ENCODE results near the gene UBN2. TPM values are rescaled to one million over a fixed set of nuclear protein-coding genes. Genes with fewer than 3 reads are reported as not detected.

UBN2 gene
- total and polyA plus RNA-seq, 2 of the 13 experiments (the other 11 are each of a cell fraction or from before 2014, with no cell fraction given), result 5.6 to 5.7 TPM

DNA sequence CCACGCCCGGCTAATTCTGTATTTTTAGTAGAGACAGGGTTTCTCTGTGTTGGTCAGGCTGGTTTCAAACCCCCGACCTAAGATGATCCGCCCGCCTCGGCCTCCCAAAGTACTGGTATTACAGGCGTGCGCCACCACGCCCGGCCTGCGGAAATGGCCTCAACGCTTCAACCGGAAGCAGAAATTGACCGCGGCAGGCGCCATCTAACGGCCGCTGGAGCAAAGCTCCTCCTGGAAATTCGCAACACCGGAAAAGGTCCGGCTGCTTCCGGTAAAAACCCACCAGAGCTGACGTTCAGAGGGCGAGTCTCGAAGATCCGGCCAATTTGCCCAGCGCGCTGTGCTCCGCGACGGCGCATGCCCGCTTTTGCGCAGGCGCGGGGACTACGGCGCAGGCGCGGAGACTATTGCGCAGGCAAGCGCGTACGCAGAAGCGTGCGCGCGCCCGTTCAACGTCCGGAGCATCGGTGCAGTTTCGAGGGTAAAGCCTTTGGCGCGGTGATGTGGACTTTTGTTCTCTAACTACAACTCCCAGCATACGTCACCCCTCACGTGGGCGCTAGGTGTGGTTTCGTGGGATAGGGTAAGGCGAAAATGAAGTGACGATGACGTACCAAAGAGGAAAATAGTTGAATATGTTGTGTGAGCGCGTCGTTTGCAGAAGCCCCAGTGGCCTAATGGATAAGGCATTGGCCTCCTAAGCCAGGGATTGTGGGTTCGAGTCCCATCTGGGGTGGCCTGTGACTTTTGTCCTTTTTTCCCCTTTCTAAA lies 109.2 kb downstream of the UBN2 start (continued):
- TF ChIP-seq ZNF619 (CRISPR knock-in tag; IDR thresholded peaks at IDR 0.05) (no peak), ZBTB21 (CRISPR knock-in tag; IDR thresholded peaks at IDR 0.05) (peak; percentile 96), RFX5 (IDR thresholded peaks at IDR 0.05; ENCODE audit: low read depth, low read length) (0 out of 2 replicates have a peak, but pooled peaks have one; percentile 25), REL (CRISPR knock-in tag; conservative IDR thresholded peaks at IDR 0.05) (0 out of 2 replicates have a peak, but pooled peaks have one; percentile 54), ATF5 (CRISPR knock-in tag; IDR thresholded peaks at IDR 0.05; ENCODE audit: low read depth) (peak; percentile 93), TAF1 (CRISPR knock-in tag; IDR thresholded peaks at IDR 0.05) (peak; percentile 40; the same call in 1 of the 2 replicates), GLI4 (CRISPR knock-in tag; IDR thresholded peaks at IDR 0.05; ENCODE audit: borderline replicate concordance) (0 out of 2 replicates have a peak, but pooled peaks have one; percentile 32), ZNF326 (CRISPR knock-in tag; IDR thresholded peaks at IDR 0.05; ENCODE audit: borderline replicate concordance) (no peak), ZNF124 (CRISPR knock-in tag; IDR thresholded peaks at IDR 0.05) (no peak), NFE2 (CRISPR knock-in tag; IDR thresholded peaks at IDR 0.05) (no peak), SMAD9 (CRISPR knock-in tag; IDR thresholded peaks at IDR 0.05) (no peak), ZNF225 (CRISPR knock-in tag; IDR thresholded peaks at IDR 0.05) (peak; percentile 79), ZNF441 (CRISPR knock-in tag; IDR thresholded peaks at IDR 0.05; ENCODE audit: borderline replicate concordance) (no peak), ZNF33B (CRISPR knock-in tag; IDR thresholded peaks at IDR 0.05) (peak; percentile 45; the same call in 1 of the 2 replicates), LBX2 (CRISPR knock-in tag; IDR thresholded peaks at IDR 0.05; ENCODE audit: borderline replicate concordance) (peak; percentile 84; the same call in 1 of the 2 replicates), CBX1 (IDR thresholded peaks at IDR 0.05; ENCODE audit: low read depth) (peak; percentile 34), HNRNPUL1 (IDR thresholded peaks at IDR 0.05; ENCODE audit: low read depth, low read length) (no peak), NFKBIZ (CRISPR knock-in tag; IDR thresholded peaks at IDR 0.05) (peak; percentile 64), RARA (CRISPR knock-in tag; IDR thresholded peaks at IDR 0.05) (peak; percentile 11; the same call in 1 of the 2 replicates)
- TF ChIP-seq, protein P1, sequence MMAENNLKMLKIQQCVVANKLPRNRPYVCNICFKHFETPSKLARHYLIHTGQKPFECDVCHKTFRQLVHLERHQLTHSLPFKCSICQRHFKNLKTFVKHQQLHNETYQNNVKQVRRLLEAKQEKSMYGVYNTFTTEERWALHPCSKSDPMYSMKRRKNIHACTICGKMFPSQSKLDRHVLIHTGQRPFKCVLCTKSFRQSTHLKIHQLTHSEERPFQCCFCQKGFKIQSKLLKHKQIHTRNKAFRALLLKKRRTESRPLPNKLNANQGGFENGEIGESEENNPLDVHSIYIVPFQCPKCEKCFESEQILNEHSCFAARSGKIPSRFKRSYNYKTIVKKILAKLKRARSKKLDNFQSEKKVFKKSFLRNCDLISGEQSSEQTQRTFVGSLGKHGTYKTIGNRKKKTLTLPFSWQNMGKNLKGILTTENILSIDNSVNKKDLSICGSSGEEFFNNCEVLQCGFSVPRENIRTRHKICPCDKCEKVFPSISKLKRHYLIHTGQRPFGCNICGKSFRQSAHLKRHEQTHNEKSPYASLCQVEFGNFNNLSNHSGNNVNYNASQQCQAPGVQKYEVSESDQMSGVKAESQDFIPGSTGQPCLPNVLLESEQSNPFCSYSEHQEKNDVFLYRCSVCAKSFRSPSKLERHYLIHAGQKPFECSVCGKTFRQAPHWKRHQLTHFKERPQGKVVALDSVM (CRISPR knock-in tag; IDR thresholded peaks at IDR 0.05), result 0 out of 2 replicates have a peak, but pooled peaks have one; percentile 47
- TF ChIP-seq, protein P2, sequence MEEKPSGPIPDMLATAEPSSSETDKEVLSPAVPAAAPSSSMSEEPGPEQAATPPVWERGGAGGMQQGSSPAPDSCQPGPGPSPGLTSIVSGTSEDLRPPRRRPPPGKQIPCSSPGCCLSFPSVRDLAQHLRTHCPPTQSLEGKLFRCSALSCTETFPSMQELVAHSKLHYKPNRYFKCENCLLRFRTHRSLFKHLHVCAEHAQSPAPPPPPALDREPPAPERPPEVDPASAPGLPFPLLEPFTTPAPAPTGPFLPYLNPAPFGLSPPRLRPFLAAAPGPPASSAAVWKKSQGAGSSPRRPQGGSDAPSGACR (CRISPR knock-in tag; IDR thresholded peaks at IDR 0.05), result peak; percentile 56; the same call in 1 of the 2 replicates
- TF ChIP-seq, protein P3, sequence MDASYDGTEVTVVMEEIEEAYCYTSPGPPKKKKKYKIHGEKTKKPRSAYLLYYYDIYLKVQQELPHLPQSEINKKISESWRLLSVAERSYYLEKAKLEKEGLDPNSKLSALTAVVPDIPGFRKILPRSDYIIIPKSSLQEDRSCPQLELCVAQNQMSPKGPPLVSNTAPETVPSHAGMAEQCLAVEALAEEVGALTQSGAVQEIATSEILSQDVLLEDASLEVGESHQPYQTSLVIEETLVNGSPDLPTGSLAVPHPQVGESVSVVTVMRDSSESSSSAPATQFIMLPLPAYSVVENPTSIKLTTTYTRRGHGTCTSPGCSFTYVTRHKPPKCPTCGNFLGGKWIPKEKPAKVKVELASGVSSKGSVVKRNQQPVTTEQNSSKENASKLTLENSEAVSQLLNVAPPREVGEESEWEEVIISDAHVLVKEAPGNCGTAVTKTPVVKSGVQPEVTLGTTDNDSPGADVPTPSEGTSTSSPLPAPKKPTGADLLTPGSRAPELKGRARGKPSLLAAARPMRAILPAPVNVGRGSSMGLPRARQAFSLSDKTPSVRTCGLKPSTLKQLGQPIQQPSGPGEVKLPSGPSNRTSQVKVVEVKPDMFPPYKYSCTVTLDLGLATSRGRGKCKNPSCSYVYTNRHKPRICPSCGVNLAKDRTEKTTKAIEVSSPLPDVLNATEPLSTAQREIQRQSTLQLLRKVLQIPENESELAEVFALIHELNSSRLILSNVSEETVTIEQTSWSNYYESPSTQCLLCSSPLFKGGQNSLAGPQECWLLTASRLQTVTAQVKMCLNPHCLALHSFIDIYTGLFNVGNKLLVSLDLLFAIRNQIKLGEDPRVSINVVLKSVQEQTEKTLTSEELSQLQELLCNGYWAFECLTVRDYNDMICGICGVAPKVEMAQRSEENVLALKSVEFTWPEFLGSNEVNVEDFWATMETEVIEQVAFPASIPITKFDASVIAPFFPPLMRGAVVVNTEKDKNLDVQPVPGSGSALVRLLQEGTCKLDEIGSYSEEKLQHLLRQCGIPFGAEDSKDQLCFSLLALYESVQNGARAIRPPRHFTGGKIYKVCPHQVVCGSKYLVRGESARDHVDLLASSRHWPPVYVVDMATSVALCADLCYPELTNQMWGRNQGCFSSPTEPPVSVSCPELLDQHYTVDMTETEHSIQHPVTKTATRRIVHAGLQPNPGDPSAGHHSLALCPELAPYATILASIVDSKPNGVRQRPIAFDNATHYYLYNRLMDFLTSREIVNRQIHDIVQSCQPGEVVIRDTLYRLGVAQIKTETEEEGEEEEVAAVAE (CRISPR knock-in tag; IDR thresholded peaks at IDR 0.05; ENCODE audit: borderline replicate concordance), result peak; percentile 63; the same call in 1 of the 2 replicates
